ENCODE data around the gene LIPT1.
"Not testable (repeated sequence)": the region's sequence is repeated elsewhere in the genome, so short reads cannot be mapped to it uniquely, and the experiment has no call there.

LIPT1 gene

GRCh38 chr2:99154643-99155536, at the start of gene LIPT1, which contains the start of gene TSGA10:
TSS of gene LIPT1 (plus strand) at chr2:99154967. CDS start at chr2:99161958, 6,991 bp downstream.
TSS of gene TSGA10 (minus strand) at chr2:99154942. CDS start at chr2:99109439, 45,503 bp downstream.
- DNase-seq (ENCODE audit: low read depth in 2 of 2) = peak; percentile 81 to 84

- DNase-seq (ENCODE audit: low read depth in 2 of 2) = no peak
These were observed 47.9 kb upstream of the LIPT1 start for GRCh38 chr2:99106913-99107312.

GRCh38 chr2:99111236-99111635, 43.5 kb upstream of the LIPT1 start:
- DNase-seq (ENCODE audit: low read depth in 2 of 2) = no peak

- no peak for DNase-seq (ENCODE audit: low read depth in 2 of 2)
These were observed 42.8 kb upstream of the LIPT1 start for GRCh38 chr2:99111945-99112344.

GRCh38 chr2:99112617-99113016, 42.1 kb upstream of the LIPT1 start:
- DNase-seq (ENCODE audit: low read depth in 2 of 2) = no peak

GRCh38 chr2:99127981-99128380, 26.8 kb upstream of the LIPT1 start:
- no peak for DNase-seq (ENCODE audit: low read depth in 2 of 2)

GRCh38 chr2:99135044-99135556, 19.7 kb upstream of the LIPT1 start:
- not testable (repeated sequence) for DNase-seq (ENCODE audit: low read depth in 2 of 2)

GRCh38 chr2:99139003-99139402, 15.8 kb upstream of the LIPT1 start:
- no peak for DNase-seq (ENCODE audit: low read depth in 2 of 2)

GRCh38 chr2:99140056-99140859, 14.5 kb upstream of the LIPT1 start:
- DNase-seq (ENCODE audit: low read depth in 2 of 2) = no peak

- DNase-seq (ENCODE audit: low read depth in 2 of 2) = no peak
These were observed 14.0 kb upstream of the LIPT1 start for GRCh38 chr2:99140860-99141109.

- DNase-seq (ENCODE audit: low read depth in 2 of 2) = peak; percentile 91 to 94
These were observed 13.4 kb upstream of the LIPT1 start, which contains the start of gene C2orf15 for GRCh38 chr2:99141110-99142108. TSS of gene C2orf15 (plus strand) at chr2:99141707. CDS start at chr2:99150559, 8,852 bp downstream.

- no peak for DNase-seq (ENCODE audit: low read depth in 2 of 2)
These were observed 4.1 kb upstream of the LIPT1 start for GRCh38 chr2:99150706-99151105.

- no peak for DNase-seq (ENCODE audit: low read depth in 2 of 2)
These were observed 2.4 kb upstream of the LIPT1 start for GRCh38 chr2:99152199-99152895.

- DNase-seq (ENCODE audit: low read depth in 2 of 2) = no peak
These were observed 704 bp upstream of the LIPT1 start for GRCh38 chr2:99153921-99154604.

GRCh38 chr2:99156891-99157290, 2.1 kb downstream of the LIPT1 start:
- DNase-seq (ENCODE audit: low read depth in 2 of 2) = no peak

GRCh38 chr2:99158599-99158998, 3.8 kb downstream of the LIPT1 start:
- DNase-seq (ENCODE audit: low read depth in 2 of 2) = no peak

- DNase-seq (ENCODE audit: low read depth in 2 of 2) = no peak
These were observed 4.8 kb downstream of the LIPT1 start for GRCh38 chr2:99159594-99159993.

- no peak for DNase-seq (ENCODE audit: low read depth in 2 of 2)
These were observed 11.5 kb downstream of the LIPT1 start for GRCh38 chr2:99166218-99166617.

GRCh38 chr2:99169534-99169933, 14.8 kb downstream of the LIPT1 start:
- no peak for DNase-seq (ENCODE audit: low read depth in 2 of 2)

Measured in stimulated activated CD8-positive, alpha-beta memory T cell treated with anti-CD3 and anti-CD28 coated beads, Interleukin-7, amount 100 ng/mL, for 1 hour (primary cell).